HG03139 (cell line): ENCODE data around the gene FAM200B.
"Not testable (repeated sequence)": the region's sequence is repeated elsewhere in the genome, so short reads cannot be mapped to it uniquely, and the experiment has no call there.

Experiments used
- ATAC-seq: cut with Tn5 transposase; IDR thresholded peaks from one replicate; pipeline ENCODE4 v1.9.1; 2021; ENCODE audit not compliant: unreplicated experiment

Gene FAM200B

GRCh38 chr4:15733061-15733460 is 51.4 kb downstream of the FAM200B start:
- not testable (repeated sequence) for ATAC-seq

- ATAC-seq: no peak
Observed at GRCh38 chr4:15735536-15735935, 53.9 kb downstream of the FAM200B start.

- ATAC-seq: no peak
Observed at GRCh38 chr4:15736514-15737050, 55.0 kb downstream of the FAM200B start.

- ATAC-seq: no peak
Observed at GRCh38 chr4:15737255-15737654, 55.6 kb downstream of the FAM200B start.

GRCh38 chr4:15738877-15739276 is 57.2 kb downstream of the FAM200B start:
- no peak for ATAC-seq
